GM23248 (cell line): ENCODE results near the gene COPRS. TPM values are rescaled to one million over a fixed set of nuclear protein-coding genes. Genes with fewer than 3 reads are reported as not detected.

ENCODE experiments used
- DNase-seq: peaks from one replicate; pipeline ENCODE4 v3.0.0-alpha.2; 2015
- H2AFZ ChIP-seq: fragments of 200-600 bp; sonication (generic); 2 replicates; pipeline ENCODE4 v1.6.1; 2016; ENCODE audit warnings: antibody characterized with exemption
- H3F3A ChIP-seq: fragments of 200-600 bp; sonication (generic); 2 replicates; pipeline ENCODE4 v1.6.1; 2016; ENCODE audit warnings: mild to moderate bottlenecking, antibody characterized with exemption, mixed run types; ENCODE audit not compliant: insufficient read depth
- H3K27ac ChIP-seq: fragments of 200-600 bp; sonication (generic); 2 replicates; pipeline ENCODE4 v1.5.1; 2016; ENCODE audit warnings: mild to moderate bottlenecking
- H3K27me3 ChIP-seq: fragments of 200-600 bp; sonication (generic); replicated peaks from 2 replicates; pipeline ENCODE4 v1.6.1; 2016; ENCODE audit warnings: mild to moderate bottlenecking; ENCODE audit not compliant: insufficient read depth
- H3K36me3 ChIP-seq: fragments of 200-600 bp; sonication (generic); 2 replicates; pipeline ENCODE4 v1.6.1; 2016; ENCODE audit warnings: low read depth, mild to moderate bottlenecking
- H3K4me1 ChIP-seq: fragments of 200-600 bp; sonication (generic); 2 replicates; pipeline ENCODE4 v1.6.1; 2016; ENCODE audit warnings: mild to moderate bottlenecking; ENCODE audit not compliant: insufficient read depth
- H3K4me2 ChIP-seq: fragments of 200-600 bp; sonication (generic); one replicate; pipeline ENCODE4 v1.6.1; 2016; ENCODE audit warnings: mild to moderate bottlenecking; ENCODE audit not compliant: unreplicated experiment
- H3K4me3 ChIP-seq: fragments of 200-600 bp; sonication (generic); 2 replicates; pipeline ENCODE4 v1.5.1; 2016; ENCODE audit warnings: mild to moderate bottlenecking
- H3K79me2 ChIP-seq: fragments of 200-600 bp; sonication (generic); 2 replicates; pipeline ENCODE4 v1.6.1; 2016; ENCODE audit warnings: mild to moderate bottlenecking; ENCODE audit not compliant: insufficient read depth
- H3K9ac ChIP-seq: fragments of 200-600 bp; sonication (generic); 2 replicates; pipeline ENCODE4 v1.6.1; 2016; ENCODE audit warnings: mild to moderate bottlenecking
- H3K9me2 ChIP-seq: fragments of 200-600 bp; sonication (generic); 2 replicates; pipeline ENCODE4 v1.6.1; 2016; ENCODE audit warnings: mixed run types, mild to moderate bottlenecking, moderate library complexity; ENCODE audit not compliant: insufficient read depth
- H3K9me3 ChIP-seq: fragments of 200-600 bp; sonication (generic); one replicate; pipeline ENCODE4 v1.6.1; 2017; ENCODE audit warnings: low read depth
- H4K20me1 ChIP-seq: fragments of 200-600 bp; sonication (generic); 2 replicates; pipeline ENCODE4 v1.6.0; 2016; ENCODE audit not compliant: insufficient read depth
- EZH2 ChIP-seq: fragments of 200-600 bp; sonication (generic); IDR thresholded peaks from 2 replicates; pipeline ENCODE4 v1.6.1; 2018; ENCODE audit warnings: antibody characterized with exemption, mild to moderate bottlenecking; ENCODE audit not compliant: insufficient read depth, poor library complexity, severe bottlenecking
- EZH2phosphoT487 ChIP-seq: fragments of 200-600 bp; sonication (generic); IDR thresholded peaks from 2 replicates; pipeline ENCODE4 v1.6.1; 2018; ENCODE audit warnings: antibody characterized with exemption, moderate library complexity, mild to moderate bottlenecking, low read depth; ENCODE audit not compliant: insufficient read depth
- WGBS, 2 experiments: methylation state at CpG; one replicate each; pipeline ENCODE4 v1.1.6; 2015 to 2017; ENCODE audit warnings: low lambda C conversion rate in 2 of 2, low coverage in 1 of 2; ENCODE audit errors: missing lambda C conversion rate in 2 of 2; 5-methylcytosine and 5-hydroxymethylcytosine counted together
- in situ Hi-C: fragments of 300-500 bp; cut with MboI; formaldehyde crosslinking; loops from 2 replicates; pipeline ENCODE4 v1.15.0; 2020
- polyA plus RNA-seq: library from polyadenylated mRNA; unstranded; fragments of >200 nt; fragmentation: Nextera tagmentation; extraction: Ambion mirVana; gene quantifications from 2 replicates; pipeline ENCODE4 v1.2.1, GENCODE V29; 2016
- total RNA-seq: library from RNA; depleted of rRNA; stranded (reverse); fragments of >200 nt; shearing (Covaris generic); gene quantifications from 2 replicates; pipeline ENCODE4 v1.2.3, GENCODE V29; 2014

Gene COPRS
- total and polyA plus RNA-seq, 2 experiments from 2014 or later, result 105 to 113 TPM

- in situ Hi-C loops, result no loop called here
- Histone ChIP-seq H3K27me3 (no peaks in the 10 kb centered on the region), H4K20me1 (no peaks in the 10 kb centered on the region), H3K9me3 (no peaks in the 10 kb centered on the region), H2AFZ (peak overlapping the region; percentile 52; the same call in 1 of the 2 replicates), H3K4me1 (peaks cover 16% of the 10 kb centered on the region), H3K36me3 (peaks cover 3% of the 10 kb centered on the region; the same call in 1 of the 2 replicates), H3F3A (no peaks in the 10 kb centered on the region; the same call in none of the 2 replicates), H3K9ac (no peak overlapping the region), H3K4me3 (no peak overlapping the region), H3K9me2 (no peaks in the 10 kb centered on the region), H3K27ac (no peak overlapping the region), H3K79me2 (peaks cover 37% of the 10 kb centered on the region), H3K4me2 (no peak overlapping the region)
- no peak for DNase-seq
- WGBS, 2 experiments, result 60 to 61% methylated on average over 2 of the region's 2 CpGs
- no peak for TF ChIP-seq EZH2
- TF ChIP-seq EZH2phosphoT487, result no peak
Observed at GRCh38 chr17:31902693-31903092, 43.6 kb upstream of the COPRS start.

- Histone ChIP-seq H3K79me2 (peaks cover 54% of the 10 kb centered on the region), H4K20me1 (no peaks in the 10 kb centered on the region), H2AFZ (peak overlapping the region; percentile 89), H3K27ac (peak overlapping the region; percentile 55), H3K9me2 (no peaks in the 10 kb centered on the region), H3K9ac (peak overlapping the region; percentile 87), H3K9me3 (no peaks in the 10 kb centered on the region), H3K4me2 (peak overlapping the region; percentile 93), H3K4me3 (peak overlapping the region; percentile 97), H3K4me1 (peaks cover 12% of the 10 kb centered on the region), H3F3A (no peaks in the 10 kb centered on the region; the same call in 1 of the 2 replicates), H3K36me3 (peaks cover 15% of the 10 kb centered on the region; the same call in 1 of the 2 replicates), H3K27me3 (no peaks in the 10 kb centered on the region)
- in situ Hi-C loops, result no loop called here
- DNase-seq, result peak; percentile 69
- WGBS, 2 experiments, result 2% methylated on average over 5 of the region's 5 CpGs
- no peak for TF ChIP-seq EZH2
- TF ChIP-seq EZH2phosphoT487, result no peak
Observed at GRCh38 chr17:31900877-31901276, 41.8 kb upstream of the COPRS start.

- no peak overlapping the region for H3K4me2 ChIP-seq
- DNase-seq, result no peak
- H4K20me1 ChIP-seq, result no peaks in the 10 kb centered on the region
- no peak overlapping the region for H3K4me3 ChIP-seq
- peaks cover 6% of the 10 kb centered on the region for H3K79me2 ChIP-seq
- no peaks in the 10 kb centered on the region for H3K9me3 ChIP-seq
- H3K27me3 ChIP-seq, result no peaks in the 10 kb centered on the region
- 0 out of 2 replicates have a peak, but pooled peaks cover 3% of the 10 kb centered on the region for H3F3A ChIP-seq
- no peaks in the 10 kb centered on the region for H3K4me1 ChIP-seq
- WGBS, 2 experiments, result 82 to 88% methylated on average over 4 of the region's 4 CpGs
- no peak overlapping the region for H2AFZ ChIP-seq
- no peak for TF ChIP-seq EZH2phosphoT487
- no peak for TF ChIP-seq EZH2
- no peaks in the 10 kb centered on the region for H3K9me2 ChIP-seq
- peaks cover 69% of the 10 kb centered on the region for H3K36me3 ChIP-seq
- H3K27ac ChIP-seq, result no peak overlapping the region
- in situ Hi-C loops, result no loop called here
- no peak overlapping the region for H3K9ac ChIP-seq
Observed at GRCh38 chr17:31888124-31888523, 29.1 kb upstream of the COPRS start.

- no peaks in the 10 kb centered on the region for H3K4me1 ChIP-seq
- no peaks in the 10 kb centered on the region for H4K20me1 ChIP-seq
- DNase-seq, result no peak
- H3K79me2 ChIP-seq, result 0 out of 2 replicates have a peak, but pooled peaks cover 6% of the 10 kb centered on the region
- H3K9me2 ChIP-seq, result no peaks in the 10 kb centered on the region
- no peak overlapping the region for H3K9ac ChIP-seq
- no peak overlapping the region for H3K4me2 ChIP-seq
- TF ChIP-seq EZH2 (no peak), EZH2phosphoT487 (no peak)
- H3K27me3 ChIP-seq, result no peaks in the 10 kb centered on the region
- peaks cover 78% of the 10 kb centered on the region for H3K36me3 ChIP-seq
- 96 to 98% methylated on average over 6 of the region's 6 CpGs for WGBS, 2 experiments
- H3K27ac ChIP-seq, result no peak overlapping the region
- H2AFZ ChIP-seq, result no peak overlapping the region
- H3K9me3 ChIP-seq, result no peaks in the 10 kb centered on the region
- in situ Hi-C loops, result no loop called here
- H3F3A ChIP-seq, result no peaks in the 10 kb centered on the region; the same call in 1 of the 2 replicates
- no peak overlapping the region for H3K4me3 ChIP-seq
Observed at GRCh38 chr17:31882571-31882970, 23.5 kb upstream of the COPRS start.
